Large intestine (tissue), 3 donors: ENCODE data around the gene KIAA1671. TPM values are rescaled to one million over a fixed set of nuclear protein-coding genes. Genes with fewer than 3 reads are reported as not detected.
"Not testable (repeated sequence)": the region's sequence is repeated elsewhere in the genome, so short reads cannot be mapped to it uniquely, and the experiment has no call there.

Source experiments
- DNase-seq, 2 donors: peaks; one replicate each; pipeline versions ENCODE4 v3.0.0 to v3.0.0-alpha.2; 2013
- H3K27ac ChIP-seq: one replicate; pipeline ENCODE4 v1.5.1; 2013; ENCODE audit warnings: low read length
- H3K27me3 ChIP-seq: 2 replicates; pipeline ENCODE4 v1.6.1; 2013; ENCODE audit warnings: low read length; ENCODE audit not compliant: control insufficient read depth, insufficient read depth
- H3K36me3 ChIP-seq: 2 replicates; pipeline ENCODE4 v1.6.1; 2013; ENCODE audit warnings: low read length; ENCODE audit not compliant: control insufficient read depth, insufficient read depth
- H3K4me1 ChIP-seq: one replicate; pipeline ENCODE4 v1.6.1; 2013; ENCODE audit warnings: low read length; ENCODE audit not compliant: control insufficient read depth, insufficient read depth
- H3K4me3 ChIP-seq: one replicate; pipeline ENCODE4 v1.5.1; 2013; ENCODE audit warnings: low read length
- H3K9me3 ChIP-seq: one replicate; pipeline ENCODE4 v1.6.1; 2013; ENCODE audit warnings: mild to moderate bottlenecking, low read depth, low read length, moderate library complexity; ENCODE audit not compliant: control insufficient read depth
- WGBS: methylation state at CpG from one replicate; pipeline ENCODE4 v1.1.5; 2013; ENCODE audit warnings: low lambda C conversion rate; ENCODE audit not compliant: insufficient coverage; 5-methylcytosine and 5-hydroxymethylcytosine counted together
- polyA plus RNA-seq: library from polyadenylated mRNA; unstranded; fragments of 120-200 nt; gene quantifications from one replicate; pipeline ENCODE4 v1.2.1, GENCODE V29; 2013

KIAA1671 gene
- polyA plus RNA-seq, 1 donor, result 25.0 TPM

DNA sequence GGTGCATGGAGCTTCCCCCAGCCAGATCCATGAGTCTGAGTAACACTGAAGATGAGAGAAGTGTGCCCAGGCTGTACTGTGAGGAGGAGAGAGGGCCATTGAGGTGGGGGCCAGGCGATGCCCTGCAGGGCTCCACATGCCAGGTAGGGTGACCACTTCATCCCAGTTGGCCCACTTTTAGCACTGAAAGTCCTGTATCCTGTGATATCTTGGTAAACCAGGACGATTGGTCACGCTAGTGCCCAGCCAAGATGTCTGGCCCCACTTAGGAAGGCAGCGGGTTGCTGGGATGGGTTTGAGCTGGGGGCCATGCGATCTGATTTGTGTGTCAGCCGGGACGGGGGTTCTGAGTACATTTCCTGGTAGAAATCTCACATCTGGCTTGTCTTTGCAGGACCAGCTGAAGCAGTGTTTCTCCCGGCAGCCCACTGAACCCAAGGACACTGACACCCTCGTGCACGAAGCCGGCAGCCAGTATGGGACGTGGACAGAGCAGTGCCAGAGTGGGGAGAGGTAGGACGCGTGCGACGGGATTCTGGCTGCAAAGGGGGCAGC lies 218.0 kb downstream of the KIAA1671 start:
- no peak for DNase-seq
- Histone ChIP-seq H3K4me1 (no peaks in the 10 kb centered on the region), H3K27ac (no peak overlapping the region), H3K4me3 (no peak overlapping the region), H3K27me3 (no peaks in the 10 kb centered on the region), H3K9me3 (no peaks in the 10 kb centered on the region), H3K36me3 (peaks cover 28% of the 10 kb centered on the region)
- WGBS, result no CpG with 5 or more reads among the region's 16 CpGs

DNA sequence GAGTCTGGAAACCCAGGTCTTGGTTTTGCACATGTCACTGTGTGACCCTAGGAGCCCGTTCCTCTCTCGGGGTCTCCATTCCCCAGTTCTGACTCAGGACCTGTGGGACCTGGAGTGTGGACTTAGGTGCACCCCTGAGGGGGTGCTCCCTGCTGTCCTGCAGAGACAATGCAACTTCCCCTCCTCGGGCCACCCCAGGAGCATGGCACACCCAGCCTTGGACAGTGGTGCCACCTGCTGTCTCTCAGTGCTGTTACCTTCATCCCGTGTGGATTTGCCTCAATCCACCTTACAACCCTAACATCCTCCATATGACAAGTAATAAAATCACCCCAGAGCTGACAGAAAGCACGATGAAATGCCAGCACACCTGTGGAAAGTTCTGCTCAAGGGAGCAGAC lies 219.6 kb downstream of the KIAA1671 start:
- H3K9me3 ChIP-seq, result no peaks in the 10 kb centered on the region
- H3K27me3 ChIP-seq, result no peaks in the 10 kb centered on the region
- no CpG with 5 or more reads among the region's 5 CpGs for WGBS
- peaks cover 43% of the 10 kb centered on the region for H3K36me3 ChIP-seq
- no peak overlapping the region for H3K27ac ChIP-seq
- H3K4me1 ChIP-seq, result no peaks in the 10 kb centered on the region
- H3K4me3 ChIP-seq, result no peak overlapping the region
- DNase-seq, result peak in 1 of 2 donors; percentile 7

DNA sequence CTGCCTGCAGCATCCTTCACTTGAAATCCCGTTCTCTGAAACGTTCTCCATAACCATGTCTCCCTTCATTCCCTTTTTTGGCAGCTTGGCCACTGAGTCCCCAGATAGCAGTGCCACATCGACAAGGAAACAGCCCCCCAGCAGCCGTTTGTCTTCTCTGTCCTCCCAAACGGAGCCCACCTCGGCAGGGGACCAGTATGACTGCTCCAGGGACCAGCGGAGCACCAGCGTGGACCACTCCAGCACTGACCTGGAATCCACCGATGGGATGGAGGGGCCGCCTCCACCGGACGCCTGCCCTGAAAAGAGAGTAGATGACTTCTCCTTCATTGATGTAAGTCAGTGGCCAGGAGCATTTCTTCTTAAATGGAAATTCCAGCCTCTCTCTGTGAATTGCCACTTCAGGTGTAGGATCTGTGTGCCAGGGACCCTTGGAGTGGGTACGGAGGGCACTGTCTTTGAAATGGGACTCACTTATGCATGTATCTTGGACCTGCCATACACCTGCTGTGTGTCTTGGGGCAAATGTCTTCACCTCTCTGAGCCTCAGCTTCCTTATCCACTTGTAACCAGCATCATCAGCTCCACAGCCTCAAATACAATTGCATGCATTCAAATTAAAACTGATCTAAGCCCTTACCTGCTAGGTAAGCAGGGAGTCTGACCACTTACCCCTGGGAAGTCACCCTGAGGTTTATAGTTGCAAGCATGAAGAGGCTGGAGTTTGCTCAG lies 221.8 kb downstream of the KIAA1671 start:
- peaks cover 52% of the 10 kb centered on the region for H3K36me3 ChIP-seq
- no peaks in the 10 kb centered on the region for H3K27me3 ChIP-seq
- H3K27ac ChIP-seq, result no peak overlapping the region
- WGBS, result 100% methylated on average over 1 of the region's 13 CpGs
- no peak for DNase-seq
- no peak overlapping the region for H3K4me3 ChIP-seq
- H3K4me1 ChIP-seq, result no peaks in the 10 kb centered on the region
- H3K9me3 ChIP-seq, result peaks cover 3% of the 10 kb centered on the region

DNA sequence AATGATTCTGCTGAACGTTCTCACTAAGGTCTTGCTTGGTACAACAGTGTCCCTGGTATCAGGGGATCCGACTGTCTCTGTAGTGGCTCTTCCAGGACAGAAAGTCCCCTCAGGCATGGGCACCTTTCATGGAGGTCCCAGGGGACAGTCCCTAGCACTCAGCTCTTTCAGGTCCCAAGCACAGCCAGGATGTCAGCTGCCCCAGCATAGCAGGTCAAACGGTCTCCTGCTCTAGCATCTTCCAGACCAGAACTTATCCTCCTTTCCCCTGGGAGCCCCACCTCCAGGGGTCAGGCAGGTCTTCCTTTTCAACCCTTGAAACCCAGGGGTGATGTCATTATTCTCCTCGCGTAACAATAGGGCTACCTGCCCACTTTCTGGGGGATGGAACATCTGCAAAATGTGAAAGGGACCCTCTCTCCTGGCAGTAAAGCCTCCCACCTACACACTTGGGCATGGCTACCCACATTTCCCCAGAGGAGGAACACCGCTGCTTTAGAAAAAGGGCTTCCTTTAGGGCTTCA lies 222.4 kb downstream of the KIAA1671 start:
- DNase-seq, result no peak
- Histone ChIP-seq H3K36me3 (peaks cover 56% of the 10 kb centered on the region), H3K4me1 (no peaks in the 10 kb centered on the region), H3K4me3 (no peak overlapping the region), H3K9me3 (peaks cover 5% of the 10 kb centered on the region), H3K27ac (no peak overlapping the region), H3K27me3 (no peaks in the 10 kb centered on the region)
- WGBS, result no CpG with 5 or more reads among the region's 6 CpGs

DNA sequence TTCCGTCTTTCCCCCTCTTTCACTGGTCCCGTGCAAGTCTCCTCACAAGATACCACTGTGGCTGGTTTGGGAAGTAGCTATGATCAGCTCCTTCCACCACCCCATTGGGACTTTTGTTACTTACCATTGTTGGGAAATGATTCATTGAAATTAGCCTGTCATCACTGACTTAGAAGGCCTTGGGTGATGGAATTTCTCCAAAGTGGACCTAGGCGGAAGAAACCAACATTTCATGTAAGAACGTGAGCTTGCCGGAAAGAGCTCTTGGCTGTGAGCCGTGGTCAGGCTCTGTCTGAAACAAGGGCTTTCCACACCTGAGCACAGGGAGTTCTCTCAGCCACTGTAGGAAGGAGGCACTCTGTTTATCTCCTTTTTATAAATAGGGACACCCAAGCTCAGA lies 223.7 kb downstream of the KIAA1671 start:
- WGBS, result no CpG with 5 or more reads among the region's 6 CpGs
- H3K27me3 ChIP-seq, result no peaks in the 10 kb centered on the region
- peaks cover 60% of the 10 kb centered on the region for H3K36me3 ChIP-seq
- H3K9me3 ChIP-seq, result peaks cover 5% of the 10 kb centered on the region
- no peak for DNase-seq
- no peak overlapping the region for H3K27ac ChIP-seq
- H3K4me3 ChIP-seq, result no peak overlapping the region
- H3K4me1 ChIP-seq, result no peaks in the 10 kb centered on the region

DNA sequence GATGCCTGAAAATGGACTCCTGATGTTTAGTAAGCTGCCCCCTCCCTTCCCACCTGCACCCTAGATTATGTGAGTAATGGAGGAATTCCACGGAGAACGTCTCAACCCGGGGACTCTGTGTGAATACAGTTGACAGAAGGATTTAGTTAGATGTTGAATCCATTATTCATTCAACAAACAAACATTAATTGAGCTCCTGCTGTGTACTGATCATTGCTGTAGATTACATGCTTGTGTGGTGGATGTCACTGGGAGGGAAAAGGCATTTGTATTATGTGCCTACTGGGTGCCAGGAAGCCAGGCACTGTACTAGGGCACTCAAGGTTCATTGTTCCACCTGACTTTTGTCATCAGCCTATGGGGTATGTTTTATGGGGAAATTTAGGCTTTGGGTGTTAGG lies 224.3 kb downstream of the KIAA1671 start:
- peaks cover 5% of the 10 kb centered on the region for H3K9me3 ChIP-seq
- H3K4me3 ChIP-seq, result no peak overlapping the region
- H3K36me3 ChIP-seq, result peaks cover 61% of the 10 kb centered on the region
- H3K4me1 ChIP-seq, result no peaks in the 10 kb centered on the region
- no peaks in the 10 kb centered on the region for H3K27me3 ChIP-seq
- H3K27ac ChIP-seq, result no peak overlapping the region
- DNase-seq, result no peak
- no CpG with 5 or more reads among the region's 3 CpGs for WGBS

DNA sequence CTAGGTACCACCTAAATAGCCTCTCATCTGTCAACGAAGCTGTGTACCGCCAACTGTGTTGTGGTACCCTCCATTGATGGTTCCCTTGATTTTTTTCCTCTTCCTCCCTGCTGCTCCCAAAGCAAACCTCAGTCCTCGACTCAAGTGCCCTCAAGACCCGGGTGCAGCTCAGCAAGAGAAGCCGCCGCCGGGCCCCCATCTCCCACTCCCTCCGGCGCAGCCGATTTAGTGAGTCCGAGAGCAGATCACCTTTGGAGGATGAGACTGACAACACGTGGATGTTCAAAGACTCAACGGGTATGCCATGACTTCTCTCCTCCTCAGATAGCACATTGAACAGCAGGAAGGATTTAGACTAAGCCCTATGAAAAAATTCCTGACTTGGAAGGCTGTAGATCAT lies 224.7 kb downstream of the KIAA1671 start:
- Histone ChIP-seq H3K36me3 (peaks cover 58% of the 10 kb centered on the region), H3K4me3 (no peak overlapping the region), H3K27me3 (no peaks in the 10 kb centered on the region), H3K9me3 (peaks cover 5% of the 10 kb centered on the region), H3K27ac (no peak overlapping the region), H3K4me1 (no peaks in the 10 kb centered on the region)
- WGBS, result no CpG with 5 or more reads among the region's 13 CpGs
- no peak for DNase-seq

DNA sequence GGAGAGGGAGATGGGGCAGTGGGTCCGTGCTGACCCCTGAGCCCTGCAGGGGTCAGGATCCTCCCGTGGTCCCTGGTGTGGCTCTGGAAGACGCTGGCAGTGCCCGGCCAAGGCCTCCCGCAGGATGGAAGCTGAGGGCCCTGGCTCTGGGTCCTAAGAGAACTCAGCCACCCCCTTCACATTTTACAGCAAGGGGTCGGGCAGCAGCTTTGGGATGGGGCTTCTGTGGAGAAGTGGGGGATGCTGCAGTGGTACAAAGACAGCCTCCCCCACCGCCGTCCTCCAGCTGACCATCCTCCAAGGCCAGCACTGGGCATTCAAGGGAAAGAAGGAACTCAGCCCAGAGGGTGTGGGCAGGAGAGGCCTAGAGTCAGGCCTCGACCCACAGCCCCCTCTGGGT lies 225.4 kb downstream of the KIAA1671 start:
- H3K9me3 ChIP-seq, result peaks cover 5% of the 10 kb centered on the region
- no CpG with 5 or more reads among the region's 9 CpGs for WGBS
- H3K27ac ChIP-seq, result no peak overlapping the region
- no peaks in the 10 kb centered on the region for H3K4me1 ChIP-seq
- no peaks in the 10 kb centered on the region for H3K27me3 ChIP-seq
- H3K4me3 ChIP-seq, result no peak overlapping the region
- no peak for DNase-seq
- H3K36me3 ChIP-seq, result peaks cover 57% of the 10 kb centered on the region

DNA sequence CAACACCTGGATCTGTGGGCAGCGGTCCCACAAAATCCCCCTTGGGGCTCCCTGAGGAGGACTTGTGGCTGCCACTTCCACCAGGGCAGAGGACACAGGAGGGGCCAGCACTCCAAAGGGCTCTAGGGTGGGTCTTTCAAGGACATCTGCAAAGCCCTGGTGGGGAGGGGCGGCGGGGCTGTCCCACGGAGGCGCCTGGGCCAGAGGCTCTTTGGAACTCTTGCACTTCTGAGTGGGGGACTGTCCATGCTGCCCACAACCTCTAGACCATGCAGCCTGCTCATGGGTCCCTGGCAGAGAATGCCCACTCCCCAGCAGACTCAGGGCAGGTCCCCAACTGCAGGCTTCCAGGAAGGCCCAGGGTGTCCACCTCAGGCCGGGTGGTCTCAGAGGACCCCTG lies 225.8 kb downstream of the KIAA1671 start:
- H3K27ac ChIP-seq, H3K4me3 ChIP-seq, DNase-seq, H3K4me1 ChIP-seq, H3K9me3 ChIP-seq, H3K27me3 ChIP-seq: not testable (repeated sequence)
- WGBS, result no CpG with 5 or more reads among the region's 6 CpGs
- peaks cover 56% of the 10 kb centered on the region for H3K36me3 ChIP-seq

DNA sequence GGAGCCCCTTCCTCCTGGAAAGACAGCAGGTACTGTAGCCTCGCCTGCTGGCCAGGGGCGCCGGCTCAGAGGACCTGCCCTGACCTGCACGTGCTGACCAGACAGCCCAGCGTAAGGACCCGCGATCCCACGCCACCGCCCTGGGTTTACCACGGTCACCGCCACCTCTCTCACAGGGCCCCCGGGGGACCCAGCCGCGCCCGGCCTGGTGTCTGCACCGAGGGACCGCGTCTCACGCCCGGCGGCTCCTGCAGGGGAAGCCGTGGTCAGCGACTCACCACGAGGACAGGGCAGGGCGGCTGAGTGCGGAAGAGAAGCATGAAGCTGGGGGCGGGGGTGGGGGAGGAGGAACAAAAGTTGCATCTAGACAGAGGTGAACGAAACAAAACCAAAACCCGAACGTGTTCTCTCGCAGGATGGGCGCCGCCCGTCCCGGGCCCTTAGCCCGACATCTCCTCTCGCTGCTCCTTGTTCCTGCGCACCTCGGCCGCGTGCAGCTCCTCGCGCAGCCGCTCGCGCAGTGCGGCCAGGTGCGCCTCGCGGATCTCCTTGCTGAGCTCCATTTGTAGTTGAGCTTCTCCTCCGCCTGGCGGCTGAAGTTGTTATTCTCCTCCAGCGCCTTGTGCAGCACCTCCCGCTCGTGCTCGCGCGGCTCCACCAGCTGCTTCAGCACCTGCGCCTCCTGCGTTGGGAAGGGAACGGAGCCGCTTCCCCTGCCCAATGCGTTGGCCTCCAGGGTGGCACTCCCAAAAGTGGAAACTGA lies 226.5 kb downstream of the KIAA1671 start:
- not testable (repeated sequence) for H3K27me3 ChIP-seq, H3K4me1 ChIP-seq, DNase-seq, H3K27ac ChIP-seq, H3K4me3 ChIP-seq, H3K9me3 ChIP-seq
- WGBS, result no CpG with 5 or more reads among the region's 63 CpGs
- peaks cover 53% of the 10 kb centered on the region for H3K36me3 ChIP-seq
